ENCODE measurements around the gene FHL3. TPM values are rescaled to one million over a fixed set of nuclear protein-coding genes. Genes with fewer than 3 reads are reported as not detected.

FHL3 gene
- total and polyA plus RNA-seq, 9 of the 15 experiments (the other 6 are each of a cell fraction or from before 2014, with no cell fraction given) = 6.1 to 144 (median 34.1) TPM

DNA sequence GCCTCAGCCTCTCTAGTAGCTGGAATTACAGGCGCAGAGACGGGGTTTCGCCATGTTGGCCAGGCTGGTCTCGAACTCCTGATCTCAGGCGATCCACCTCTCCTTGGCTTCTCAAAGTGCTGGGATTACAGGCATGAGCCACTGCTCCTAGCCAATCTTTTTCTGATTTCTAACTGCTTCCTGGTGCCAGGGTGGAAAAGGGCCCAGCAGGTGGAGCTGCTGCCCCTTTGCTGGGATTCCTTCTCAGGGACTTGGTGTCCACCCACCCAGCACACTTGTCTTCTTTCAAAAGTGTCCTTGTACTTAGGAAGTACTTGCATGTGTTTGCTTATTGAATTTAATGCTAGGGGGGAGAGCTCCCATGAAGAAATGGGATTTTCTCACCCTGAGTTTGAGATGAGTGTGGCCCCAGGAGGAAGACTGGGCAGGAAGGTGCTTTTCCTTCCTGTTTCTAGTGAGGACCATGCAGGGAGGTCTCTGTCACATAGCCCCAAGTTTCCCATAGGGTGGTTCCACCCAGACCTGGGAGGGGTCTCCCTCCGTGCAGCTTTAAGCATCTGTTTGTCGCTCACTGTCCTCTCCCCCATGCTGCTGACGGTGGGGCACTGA is 21.4 kb upstream of the FHL3 start (continued):
- TF ChIP-seq, protein P1, sequence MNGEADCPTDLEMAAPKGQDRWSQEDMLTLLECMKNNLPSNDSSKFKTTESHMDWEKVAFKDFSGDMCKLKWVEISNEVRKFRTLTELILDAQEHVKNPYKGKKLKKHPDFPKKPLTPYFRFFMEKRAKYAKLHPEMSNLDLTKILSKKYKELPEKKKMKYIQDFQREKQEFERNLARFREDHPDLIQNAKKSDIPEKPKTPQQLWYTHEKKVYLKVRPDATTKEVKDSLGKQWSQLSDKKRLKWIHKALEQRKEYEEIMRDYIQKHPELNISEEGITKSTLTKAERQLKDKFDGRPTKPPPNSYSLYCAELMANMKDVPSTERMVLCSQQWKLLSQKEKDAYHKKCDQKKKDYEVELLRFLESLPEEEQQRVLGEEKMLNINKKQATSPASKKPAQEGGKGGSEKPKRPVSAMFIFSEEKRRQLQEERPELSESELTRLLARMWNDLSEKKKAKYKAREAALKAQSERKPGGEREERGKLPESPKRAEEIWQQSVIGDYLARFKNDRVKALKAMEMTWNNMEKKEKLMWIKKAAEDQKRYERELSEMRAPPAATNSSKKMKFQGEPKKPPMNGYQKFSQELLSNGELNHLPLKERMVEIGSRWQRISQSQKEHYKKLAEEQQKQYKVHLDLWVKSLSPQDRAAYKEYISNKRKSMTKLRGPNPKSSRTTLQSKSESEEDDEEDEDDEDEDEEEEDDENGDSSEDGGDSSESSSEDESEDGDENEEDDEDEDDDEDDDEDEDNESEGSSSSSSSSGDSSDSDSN (IDR thresholded peaks at IDR 0.05; ENCODE audit: borderline replicate concordance in 1 of 2, low read depth in 2 of 2, low read length in 2 of 2) = no peak
- TF ChIP-seq RBM14 (IDR thresholded peaks at IDR 0.05; ENCODE audit: borderline replicate concordance, insufficient read depth, low read depth, low read length) (no peak), TEAD4 (IDR thresholded peaks at IDR 0.05; ENCODE audit: low read length) (no peak), TEAD4 (CRISPR knock-in tag; IDR thresholded peaks at IDR 0.05; ENCODE audit: borderline replicate concordance) (no peak), JUNB (CRISPR knock-in tag; conservative IDR thresholded peaks at IDR 0.05) (no peak), LEF1 (IDR thresholded peaks at IDR 0.05) (no peak), CREB3 (tag; conservative IDR thresholded peaks at IDR 0.05; ENCODE audit: low read depth) (no peak), ZNF644 (tag; IDR thresholded peaks at IDR 0.05; ENCODE audit: low read depth) (no peak), BRD9 (IDR thresholded peaks at IDR 0.05; ENCODE audit: low read depth, partially characterized antibody) (no peak), STAG1 (CRISPR knock-in tag; IDR thresholded peaks at IDR 0.05; ENCODE audit: borderline replicate concordance) (peak; percentile 70; the same call in 1 of the 2 replicates), MAFG (tag; conservative IDR thresholded peaks at IDR 0.05) (no peak), ILF3 (IDR thresholded peaks at IDR 0.05; ENCODE audit: borderline replicate concordance) (no peak), ZC3H11A (IDR thresholded peaks at IDR 0.05; ENCODE audit: low read depth, low read length) (no peak), SUPT5H (IDR thresholded peaks at IDR 0.05) (0 out of 2 replicates have a peak, but pooled peaks have one; percentile 37), MAX (CRISPR knock-in tag; IDR thresholded peaks at IDR 0.05) (no peak), SP1 (CRISPR knock-in tag; IDR thresholded peaks at IDR 0.05) (0 out of 2 replicates have a peak, but pooled peaks have one; percentile 38), U2AF1 (optimal IDR thresholded peaks at IDR 0.05; ENCODE audit: low read depth, low read length) (no peak), ZNF232 (CRISPR knock-in tag; IDR thresholded peaks at IDR 0.05) (no peak), CHCHD3 (CRISPR knock-in tag; IDR thresholded peaks at IDR 0.05) (no peak)
- TF ChIP-seq, protein P2, sequence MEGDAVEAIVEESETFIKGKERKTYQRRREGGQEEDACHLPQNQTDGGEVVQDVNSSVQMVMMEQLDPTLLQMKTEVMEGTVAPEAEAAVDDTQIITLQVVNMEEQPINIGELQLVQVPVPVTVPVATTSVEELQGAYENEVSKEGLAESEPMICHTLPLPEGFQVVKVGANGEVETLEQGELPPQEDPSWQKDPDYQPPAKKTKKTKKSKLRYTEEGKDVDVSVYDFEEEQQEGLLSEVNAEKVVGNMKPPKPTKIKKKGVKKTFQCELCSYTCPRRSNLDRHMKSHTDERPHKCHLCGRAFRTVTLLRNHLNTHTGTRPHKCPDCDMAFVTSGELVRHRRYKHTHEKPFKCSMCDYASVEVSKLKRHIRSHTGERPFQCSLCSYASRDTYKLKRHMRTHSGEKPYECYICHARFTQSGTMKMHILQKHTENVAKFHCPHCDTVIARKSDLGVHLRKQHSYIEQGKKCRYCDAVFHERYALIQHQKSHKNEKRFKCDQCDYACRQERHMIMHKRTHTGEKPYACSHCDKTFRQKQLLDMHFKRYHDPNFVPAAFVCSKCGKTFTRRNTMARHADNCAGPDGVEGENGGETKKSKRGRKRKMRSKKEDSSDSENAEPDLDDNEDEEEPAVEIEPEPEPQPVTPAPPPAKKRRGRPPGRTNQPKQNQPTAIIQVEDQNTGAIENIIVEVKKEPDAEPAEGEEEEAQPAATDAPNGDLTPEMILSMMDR (IDR thresholded peaks at IDR 0.05 in 2 of 3, conservative IDR thresholded peaks at IDR 0.05 in 1 of 3; ENCODE audit: insufficient read depth in 2 of 3, low read depth in 1 of 3, low read length in 3 of 3) = peak; percentile 67 to 82 (median 77)
- TF ChIP-seq, protein P3, sequence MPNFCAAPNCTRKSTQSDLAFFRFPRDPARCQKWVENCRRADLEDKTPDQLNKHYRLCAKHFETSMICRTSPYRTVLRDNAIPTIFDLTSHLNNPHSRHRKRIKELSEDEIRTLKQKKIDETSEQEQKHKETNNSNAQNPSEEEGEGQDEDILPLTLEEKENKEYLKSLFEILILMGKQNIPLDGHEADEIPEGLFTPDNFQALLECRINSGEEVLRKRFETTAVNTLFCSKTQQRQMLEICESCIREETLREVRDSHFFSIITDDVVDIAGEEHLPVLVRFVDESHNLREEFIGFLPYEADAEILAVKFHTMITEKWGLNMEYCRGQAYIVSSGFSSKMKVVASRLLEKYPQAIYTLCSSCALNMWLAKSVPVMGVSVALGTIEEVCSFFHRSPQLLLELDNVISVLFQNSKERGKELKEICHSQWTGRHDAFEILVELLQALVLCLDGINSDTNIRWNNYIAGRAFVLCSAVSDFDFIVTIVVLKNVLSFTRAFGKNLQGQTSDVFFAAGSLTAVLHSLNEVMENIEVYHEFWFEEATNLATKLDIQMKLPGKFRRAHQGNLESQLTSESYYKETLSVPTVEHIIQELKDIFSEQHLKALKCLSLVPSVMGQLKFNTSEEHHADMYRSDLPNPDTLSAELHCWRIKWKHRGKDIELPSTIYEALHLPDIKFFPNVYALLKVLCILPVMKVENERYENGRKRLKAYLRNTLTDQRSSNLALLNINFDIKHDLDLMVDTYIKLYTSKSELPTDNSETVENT (CRISPR knock-in tag; IDR thresholded peaks at IDR 0.05) = no peak
